Vagina (tissue), 2 donors: Measurements from ENCODE around the gene ABCB4. TPM values are rescaled to one million over a fixed set of nuclear protein-coding genes. Genes with fewer than 3 reads are reported as not detected.

Experiments used
- DNase-seq, 2 donors: peaks; one replicate each; pipeline ENCODE4 v3.0.0-alpha.2; 2017; ENCODE audit errors: extremely low spot score in 2 of 2
- H3K27ac ChIP-seq: fragments of 200-600 bp; sonication (generic); one replicate; pipeline ENCODE4 v1.5.1; 2019
- H3K27me3 ChIP-seq: fragments of 200-600 bp; sonication (generic); one replicate; pipeline ENCODE4 v1.5.1; 2019
- H3K36me3 ChIP-seq, 2 donors: fragments of 200-600 bp; sonication (generic); one replicate each; pipeline ENCODE4 v1.5.1; 2017 to 2019
- H3K4me1 ChIP-seq: fragments of 200-600 bp; sonication (generic); one replicate; pipeline ENCODE4 v1.5.1; 2019
- H3K4me3 ChIP-seq, 2 donors: fragments of 200-600 bp; sonication (generic); 1 replicate in 1 of 2; 2 replicates in 1 of 2; pipeline ENCODE4 v1.5.1; 2016 to 2019
- H3K9me3 ChIP-seq: fragments of 200-600 bp; sonication (generic); one replicate; pipeline ENCODE4 v1.5.1; 2019
- CTCF ChIP-seq, 3 experiments: fragments of 450-650 bp in 2 of 3; fragments of 200-600 bp in 1 of 3; sonication (generic) in 1 of 3; IDR thresholded peaks; one replicate each; pipeline ENCODE4 v1.5.1; 2017 to 2019; ENCODE audit warnings: antibody characterized with exemption in 3 of 3, mild to moderate bottlenecking in 2 of 3, moderate library complexity in 2 of 3
- POLR2A ChIP-seq, 2 donors: fragments of 450-650 bp; IDR thresholded peaks; one replicate each; pipeline ENCODE4 v1.6.1; 2017; ENCODE audit warnings: antibody characterized with exemption in 2 of 2, mild to moderate bottlenecking in 2 of 2, moderate library complexity in 2 of 2
- POLR2AphosphoS5 ChIP-seq, 2 donors: sonication (generic); formaldehyde crosslinking; IDR thresholded peaks; one replicate each; pipeline ENCODE4 v1.9.0; 2017; ENCODE audit warnings: antibody characterized with exemption in 2 of 2, mild to moderate bottlenecking in 2 of 2, low read depth in 1 of 2; ENCODE audit not compliant: insufficient read depth in 1 of 2
- intact Hi-C: fragments of 100-400 bp; cut with DNase I; formaldehyde crosslinking; loops from one replicate; pipeline ENCODE4 v1.15.1; 2023
- total RNA-seq: library from RNA; depleted of rRNA; stranded (reverse); fragments of >200 nt; gene quantifications from one replicate; pipeline ENCODE4 v1.2.3, GENCODE V29; 2016

The ABCB4 gene
- total RNA-seq, 1 donor from 2014 or later: 0.49 TPM

- intact Hi-C loops: no loop called here
- H3K27ac ChIP-seq: no peak overlapping the region
- H3K4me1 ChIP-seq: no peaks in the 10 kb centered on the region
- H3K9me3 ChIP-seq: no peaks in the 10 kb centered on the region
- TF ChIP-seq POLR2AphosphoS5 (IDR thresholded peaks at IDR 0.05; ENCODE audit: insufficient read depth in 1 of 2, low read depth in 1 of 2) (no peak), POLR2A (IDR thresholded peaks at IDR 0.05) (no peak), CTCF (IDR thresholded peaks at IDR 0.05) (no peak)
- no peak overlapping the region for H3K4me3 ChIP-seq
- no peaks in the 10 kb centered on the region for H3K36me3 ChIP-seq
- no peak for DNase-seq
- no peaks in the 10 kb centered on the region for H3K27me3 ChIP-seq
These were observed 42.9 kb downstream of the ABCB4 start for GRCh38 chr7:87432536-87432935.

GRCh38 chr7:87427288-87427687 is 48.2 kb downstream of the ABCB4 start:
- Histone ChIP-seq H3K27me3 (no peaks in the 10 kb centered on the region), H3K36me3 (no peaks in the 10 kb centered on the region), H3K27ac (no peak overlapping the region), H3K4me3 (no peak overlapping the region), H3K9me3 (no peaks in the 10 kb centered on the region), H3K4me1 (no peaks in the 10 kb centered on the region)
- no peak for DNase-seq
- TF ChIP-seq POLR2AphosphoS5 (IDR thresholded peaks at IDR 0.05; ENCODE audit: insufficient read depth in 1 of 2, low read depth in 1 of 2) (no peak), POLR2A (IDR thresholded peaks at IDR 0.05) (no peak), CTCF (IDR thresholded peaks at IDR 0.05) (no peak)
- intact Hi-C loops: no loop called here

- Histone ChIP-seq H3K27ac (no peak overlapping the region), H3K9me3 (no peaks in the 10 kb centered on the region), H3K27me3 (no peaks in the 10 kb centered on the region), H3K4me1 (no peaks in the 10 kb centered on the region), H3K36me3 (no peaks in the 10 kb centered on the region), H3K4me3 (no peak overlapping the region)
- intact Hi-C loops: no loop called here
- no peak for DNase-seq
- TF ChIP-seq POLR2A (IDR thresholded peaks at IDR 0.05) (no peak), CTCF (IDR thresholded peaks at IDR 0.05) (no peak), POLR2AphosphoS5 (IDR thresholded peaks at IDR 0.05; ENCODE audit: insufficient read depth in 1 of 2, low read depth in 1 of 2) (no peak)
These were observed 49.3 kb downstream of the ABCB4 start for GRCh38 chr7:87426160-87426559.

- no peak for TF ChIP-seq POLR2AphosphoS5 (IDR thresholded peaks at IDR 0.05; ENCODE audit: insufficient read depth in 1 of 2, low read depth in 1 of 2)
- no peak for TF ChIP-seq CTCF (IDR thresholded peaks at IDR 0.05)
- no peak for TF ChIP-seq POLR2A (IDR thresholded peaks at IDR 0.05)
- no peaks in the 10 kb centered on the region for H3K27me3 ChIP-seq
- no peaks in the 10 kb centered on the region for H3K36me3 ChIP-seq
- H3K9me3 ChIP-seq: no peaks in the 10 kb centered on the region
- H3K4me1 ChIP-seq: no peaks in the 10 kb centered on the region
- H3K4me3 ChIP-seq: no peak overlapping the region
- no peak for DNase-seq
- no peak overlapping the region for H3K27ac ChIP-seq
- intact Hi-C loops: no loop called here
These were observed 51.4 kb downstream of the ABCB4 start for GRCh38 chr7:87424075-87424474.

GRCh38 chr7:87420173-87420572 is 55.3 kb downstream of the ABCB4 start:
- Histone ChIP-seq H3K27me3 (no peaks in the 10 kb centered on the region), H3K4me1 (no peaks in the 10 kb centered on the region), H3K36me3 (no peaks in the 10 kb centered on the region), H3K27ac (no peak overlapping the region), H3K9me3 (no peaks in the 10 kb centered on the region), H3K4me3 (no peak overlapping the region)
- TF ChIP-seq POLR2AphosphoS5 (IDR thresholded peaks at IDR 0.05; ENCODE audit: insufficient read depth in 1 of 2, low read depth in 1 of 2) (no peak), POLR2A (IDR thresholded peaks at IDR 0.05) (no peak)
- intact Hi-C loops: no loop called here
- DNase-seq: no peak
